CD4-positive, alpha-beta T cell treated with Interleukin-6 at 100 ng/mL for 8 hours (primary cell): ENCODE results near the gene CEP83.

Experiments
- DNase-seq: peaks from one replicate; pipeline ENCODE4 v3.0.0-alpha.2; 2020; ENCODE audit warnings: mixed read lengths, low spot score

CEP83 gene

DNA sequence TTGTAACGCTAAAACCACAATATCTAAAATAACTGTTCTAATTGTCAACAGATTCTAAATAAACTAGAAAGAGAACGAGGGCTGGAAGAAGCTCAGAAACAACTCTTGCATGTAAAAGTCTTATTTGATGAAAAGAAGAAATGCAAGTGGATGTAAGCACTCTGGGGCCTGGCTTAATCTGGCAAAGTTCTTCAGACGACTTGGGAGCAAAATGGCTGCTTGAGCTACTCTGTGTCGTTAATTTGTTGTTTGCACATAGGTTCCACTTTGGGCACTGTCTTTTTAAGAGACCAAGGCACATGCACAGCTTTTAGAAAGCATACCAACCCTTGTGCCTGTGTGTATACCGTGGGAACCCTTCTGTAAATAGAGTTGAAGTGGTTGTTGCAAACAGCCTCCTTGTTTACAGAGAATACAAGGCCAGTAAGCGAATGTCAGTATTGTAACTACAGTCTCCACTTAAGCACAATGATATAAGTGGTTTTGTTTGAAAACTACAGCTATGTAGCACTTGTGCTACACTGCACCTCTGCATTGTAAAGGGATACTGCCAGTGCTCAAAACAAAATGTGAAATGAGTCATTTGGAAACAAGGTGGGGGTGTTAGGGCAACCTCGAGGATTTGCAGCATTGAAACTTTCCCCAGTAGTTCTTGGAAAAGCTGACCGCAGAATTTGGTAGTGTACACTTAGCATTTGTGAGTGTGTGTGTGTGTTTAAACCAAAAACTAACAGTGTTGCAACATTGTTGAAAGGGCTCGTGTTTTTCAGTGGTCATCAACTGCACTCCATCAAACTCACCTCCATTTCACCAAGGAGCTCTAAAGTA lies 154.3 kb downstream of the CEP83 start:
- DNase-seq, result no peak

- no peak for DNase-seq
These were observed 155.1 kb downstream of the CEP83 start for GRCh38 chr12:94304566-94305061.

- DNase-seq, result no peak
These were observed 155.7 kb downstream of the CEP83 start for GRCh38 chr12:94304012-94304411.

DNA sequence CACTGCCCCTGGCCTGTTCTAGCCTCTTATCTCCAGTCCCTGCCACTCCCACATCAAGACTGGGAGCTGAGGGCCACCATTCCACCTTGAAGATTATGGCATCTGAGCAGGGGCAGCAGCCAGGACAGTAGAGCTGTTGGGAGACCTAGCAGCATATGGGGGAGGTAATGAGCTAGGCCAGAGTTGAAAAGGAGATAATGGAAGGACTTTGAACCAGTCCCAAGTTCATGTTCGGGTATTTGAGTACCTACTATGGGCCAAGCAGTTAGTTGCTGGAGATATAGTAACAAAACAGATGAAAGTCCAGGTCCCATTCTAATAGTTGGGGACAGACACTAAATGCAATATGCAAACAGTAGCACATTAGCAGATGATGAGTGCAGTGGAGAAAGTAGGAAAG lies 159.8 kb downstream of the CEP83 start:
- no peak for DNase-seq

GRCh38 chr12:94297876-94298505 lies 161.7 kb downstream of the CEP83 start:
- no peak for DNase-seq

DNA sequence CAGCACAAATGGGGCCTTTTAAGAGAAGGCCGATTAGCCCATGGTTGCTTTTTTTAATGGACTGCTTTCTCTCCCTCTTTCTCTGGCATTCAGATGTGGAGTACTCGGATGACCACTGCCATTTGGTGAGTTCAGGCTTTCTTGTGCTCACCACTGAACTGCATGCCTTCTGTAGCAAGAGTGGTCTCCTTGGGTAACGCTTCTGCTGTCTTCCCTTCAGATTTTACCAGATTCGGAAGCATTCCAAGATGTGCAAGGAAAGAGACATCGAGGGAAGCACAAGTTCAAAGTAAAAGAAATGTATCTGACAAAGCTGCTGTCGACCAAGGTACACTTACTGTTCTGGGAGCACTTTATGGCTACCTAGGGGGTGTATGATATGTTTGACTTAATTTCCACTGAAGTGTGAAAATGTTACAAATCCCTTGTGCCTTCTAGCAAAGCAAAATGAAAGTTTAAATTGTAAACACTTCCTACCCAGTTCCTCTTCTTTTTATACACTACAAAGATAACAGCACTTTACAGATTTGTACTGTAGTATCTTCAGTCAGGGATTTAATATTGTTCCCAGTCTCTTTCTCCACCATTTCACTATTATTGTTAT lies 162.5 kb downstream of the CEP83 start:
- no peak for DNase-seq

DNA sequence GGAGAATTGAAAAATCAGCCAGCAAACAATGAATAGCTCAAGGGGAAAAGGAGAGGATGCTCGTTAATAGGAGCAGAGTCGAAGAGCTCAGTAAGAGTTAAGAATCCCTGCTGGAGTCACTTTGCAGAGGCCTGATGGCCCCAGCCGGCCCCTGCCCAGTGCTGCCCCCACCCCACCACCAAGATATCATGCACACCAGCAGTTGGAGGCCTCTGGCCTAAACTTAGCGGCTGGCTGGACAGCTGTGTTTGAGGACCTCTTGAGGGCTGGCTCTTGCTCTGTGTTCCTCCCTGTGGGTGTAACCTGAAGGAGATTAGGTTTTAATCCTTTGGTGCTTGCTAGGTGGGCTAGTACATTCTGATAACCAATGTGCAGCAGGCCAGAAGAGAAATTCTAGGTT lies 169.3 kb downstream of the CEP83 start:
- DNase-seq, result no peak

- DNase-seq, result no peak
These were observed 170.0 kb downstream of the CEP83 start for GRCh38 chr12:94289461-94290312.

GRCh38 chr12:94287245-94287628 lies 172.4 kb downstream of the CEP83 start:
- DNase-seq, result no peak

DNA sequence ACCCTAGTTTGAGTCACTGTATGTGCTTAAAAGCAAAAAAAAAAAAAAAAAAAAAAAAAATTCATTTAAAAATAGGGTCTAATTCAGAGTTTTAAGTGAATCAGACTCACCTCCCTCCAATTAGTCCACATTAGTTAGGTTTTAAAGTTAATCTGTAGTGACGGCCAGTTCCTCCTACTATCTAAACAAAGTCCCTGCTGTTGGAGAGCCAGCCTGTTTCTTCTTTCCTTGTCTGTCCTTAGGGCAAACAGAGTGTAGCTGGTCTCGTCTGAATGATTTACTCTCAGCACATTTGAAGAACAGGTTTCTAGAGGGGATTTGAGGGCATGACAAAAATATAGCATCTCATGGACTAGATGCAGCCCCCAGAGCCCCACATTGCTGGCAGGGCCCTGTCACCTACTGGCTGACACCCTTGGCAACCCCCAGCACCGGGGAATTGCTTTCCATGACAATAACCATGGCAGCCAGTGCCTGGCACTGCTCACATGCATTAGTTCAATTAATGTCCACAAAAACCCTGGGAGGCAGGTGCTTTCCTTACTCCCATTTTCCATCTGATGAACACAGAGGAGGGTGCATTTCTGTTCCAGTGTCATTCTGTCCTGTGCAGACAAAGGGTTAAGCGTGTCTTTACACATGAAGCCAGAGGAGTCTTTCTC lies 173.0 kb downstream of the CEP83 start:
- no peak for DNase-seq

GRCh38 chr12:94285943-94286582 lies 173.6 kb downstream of the CEP83 start:
- DNase-seq, result no peak

- no peak for DNase-seq
These were observed 174.8 kb downstream of the CEP83 start for GRCh38 chr12:94284859-94285258.

- DNase-seq, result no peak
These were observed 175.6 kb downstream of the CEP83 start for GRCh38 chr12:94284046-94284445.

DNA sequence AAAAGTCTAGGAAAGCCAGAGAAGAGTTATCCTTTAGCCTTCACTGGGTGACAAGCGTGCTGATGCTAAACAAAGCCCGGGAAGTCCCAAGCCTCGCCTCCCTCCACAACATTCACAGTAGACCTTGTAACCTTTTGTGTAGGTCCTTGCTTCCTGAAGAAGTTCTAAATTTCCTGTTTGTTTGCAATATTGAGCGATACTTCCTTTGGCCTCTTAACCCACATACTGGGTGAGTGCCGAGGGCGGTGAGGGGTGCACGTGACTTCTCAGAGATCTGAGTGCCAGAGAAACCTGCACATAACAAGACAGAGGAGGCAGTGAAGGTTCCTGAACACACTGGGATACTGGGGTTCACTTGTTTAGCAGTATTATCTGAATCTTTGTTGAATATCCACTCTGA lies 177.0 kb downstream of the CEP83 start:
- DNase-seq, result peak; percentile 67

- no peak for DNase-seq
These were observed 179.6 kb downstream of the CEP83 start for GRCh38 chr12:94280063-94280462.

- no peak for DNase-seq
These were observed 182.2 kb downstream of the CEP83 start for GRCh38 chr12:94277426-94278000.

DNA sequence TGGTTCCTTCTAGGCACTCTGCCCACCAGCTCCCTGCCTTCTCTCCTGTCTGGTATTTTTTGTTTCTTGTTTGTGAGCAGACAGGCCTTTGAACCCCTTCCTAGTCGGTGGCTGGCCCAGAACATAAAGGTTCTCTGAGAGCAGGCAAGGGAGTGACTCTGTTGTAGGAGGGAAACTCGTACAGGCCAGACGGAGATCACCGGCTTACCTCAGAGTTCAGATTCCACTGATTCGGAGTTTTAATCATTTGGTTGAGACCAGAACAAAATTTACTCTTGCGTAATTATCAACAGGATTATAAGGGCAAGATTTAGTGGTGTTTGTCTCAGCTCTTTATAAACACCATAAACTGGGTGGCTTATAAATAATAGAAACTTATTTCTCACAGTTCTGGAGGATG lies 182.9 kb downstream of the CEP83 start:
- no peak for DNase-seq

DNA sequence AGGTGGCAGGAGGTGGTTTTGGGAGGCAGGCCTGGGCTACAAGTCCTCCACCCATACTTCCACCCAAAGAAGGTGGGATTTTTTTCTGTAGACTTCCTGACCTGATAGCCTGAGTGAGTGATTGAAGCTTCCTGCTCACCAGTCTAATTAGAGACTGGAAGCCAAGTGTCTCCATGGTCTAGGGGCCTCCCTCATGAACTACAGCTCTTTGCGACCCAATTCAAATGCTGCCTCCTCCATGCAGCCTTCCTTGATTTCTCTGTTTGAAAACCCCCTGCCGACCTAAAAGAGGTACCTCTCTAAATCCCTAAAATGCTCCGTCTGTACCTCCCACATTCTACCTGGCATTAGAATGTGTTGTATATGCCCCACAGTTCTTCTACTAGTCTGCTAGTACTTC lies 186.4 kb downstream of the CEP83 start:
- DNase-seq, result no peak

- no peak for DNase-seq
These were observed 187.4 kb downstream of the CEP83 start for GRCh38 chr12:94272280-94272679.

- DNase-seq, result no peak
These were observed 188.3 kb downstream of the CEP83 start for GRCh38 chr12:94271351-94271750.
